SK-N-MC (cell line): ENCODE measurements around the gene FRMD3.

Experiments
- EZH2 ChIP-seq: fragments of 200-600 bp; sonication (generic); IDR thresholded peaks from one replicate; pipeline ENCODE4 v1.6.1; 2017; ENCODE audit warnings: antibody characterized with exemption
- FOXP2 ChIP-seq: optimal IDR thresholded peaks from 2 replicates; pipeline ENCODE3; 2011; ENCODE audit warnings: mild to moderate bottlenecking, moderate library complexity; ENCODE audit not compliant: insufficient read depth; ENCODE audit errors: extremely low read length, control extremely low read depth
- POLR2AphosphoS5 ChIP-seq: IDR thresholded peaks from 2 replicates; pipeline ENCODE4 v1.6.1; 2012; ENCODE audit warnings: mild to moderate bottlenecking, low read depth, low read length, borderline replicate concordance

GRCh38 chr9:83355729-83356151 lies 182.5 kb downstream of the FRMD3 start:
- no peak for TF ChIP-seq POLR2AphosphoS5
- no peak for TF ChIP-seq EZH2
- TF ChIP-seq FOXP2, result no peak
